ENCODE measurements around the gene CAMK2A.

DNA sequence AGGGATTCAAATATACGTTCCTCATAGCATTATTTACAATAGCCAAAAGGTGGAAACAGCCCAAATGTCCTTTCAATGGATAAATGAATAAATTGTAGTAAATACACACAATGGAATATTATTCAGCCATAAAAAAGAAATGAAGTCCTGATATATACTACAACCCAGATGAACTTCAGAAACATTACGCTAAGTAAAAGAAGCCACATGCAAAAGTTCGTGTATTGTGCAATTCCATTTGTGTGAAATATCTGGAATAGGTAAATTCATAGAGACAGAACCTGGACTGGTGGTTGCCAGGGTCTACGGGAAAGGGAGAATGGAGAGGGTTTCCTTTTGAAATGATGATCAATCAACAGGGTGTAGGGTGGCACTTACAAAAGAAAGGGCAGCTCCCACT is 25.7 kb upstream of the CAMK2A start:
- no peak for TF ChIP-seq NFE2L2 (IDR thresholded peaks at IDR 0.05; ENCODE audit: low read depth, low read length)
- TF ChIP-seq POLR2A (IDR thresholded peaks at IDR 0.05; ENCODE audit: low read depth, low read length): no peak
- TF ChIP-seq CHD1 (IDR thresholded peaks at IDR 0.05; ENCODE audit: low read depth, low read length): no peak
- TF ChIP-seq, protein P1, sequence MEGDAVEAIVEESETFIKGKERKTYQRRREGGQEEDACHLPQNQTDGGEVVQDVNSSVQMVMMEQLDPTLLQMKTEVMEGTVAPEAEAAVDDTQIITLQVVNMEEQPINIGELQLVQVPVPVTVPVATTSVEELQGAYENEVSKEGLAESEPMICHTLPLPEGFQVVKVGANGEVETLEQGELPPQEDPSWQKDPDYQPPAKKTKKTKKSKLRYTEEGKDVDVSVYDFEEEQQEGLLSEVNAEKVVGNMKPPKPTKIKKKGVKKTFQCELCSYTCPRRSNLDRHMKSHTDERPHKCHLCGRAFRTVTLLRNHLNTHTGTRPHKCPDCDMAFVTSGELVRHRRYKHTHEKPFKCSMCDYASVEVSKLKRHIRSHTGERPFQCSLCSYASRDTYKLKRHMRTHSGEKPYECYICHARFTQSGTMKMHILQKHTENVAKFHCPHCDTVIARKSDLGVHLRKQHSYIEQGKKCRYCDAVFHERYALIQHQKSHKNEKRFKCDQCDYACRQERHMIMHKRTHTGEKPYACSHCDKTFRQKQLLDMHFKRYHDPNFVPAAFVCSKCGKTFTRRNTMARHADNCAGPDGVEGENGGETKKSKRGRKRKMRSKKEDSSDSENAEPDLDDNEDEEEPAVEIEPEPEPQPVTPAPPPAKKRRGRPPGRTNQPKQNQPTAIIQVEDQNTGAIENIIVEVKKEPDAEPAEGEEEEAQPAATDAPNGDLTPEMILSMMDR (conservative IDR thresholded peaks at IDR 0.05; ENCODE audit: low read depth, low read length): no peak
- TF ChIP-seq SMC3 (IDR thresholded peaks at IDR 0.05; ENCODE audit: low read depth, low read length): no peak
- no peak for TF ChIP-seq MXI1 (IDR thresholded peaks at IDR 0.05; ENCODE audit: borderline replicate concordance, low read depth, low read length)
- TF ChIP-seq, protein P2, sequence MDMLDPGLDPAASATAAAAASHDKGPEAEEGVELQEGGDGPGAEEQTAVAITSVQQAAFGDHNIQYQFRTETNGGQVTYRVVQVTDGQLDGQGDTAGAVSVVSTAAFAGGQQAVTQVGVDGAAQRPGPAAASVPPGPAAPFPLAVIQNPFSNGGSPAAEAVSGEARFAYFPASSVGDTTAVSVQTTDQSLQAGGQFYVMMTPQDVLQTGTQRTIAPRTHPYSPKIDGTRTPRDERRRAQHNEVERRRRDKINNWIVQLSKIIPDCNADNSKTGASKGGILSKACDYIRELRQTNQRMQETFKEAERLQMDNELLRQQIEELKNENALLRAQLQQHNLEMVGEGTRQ (IDR thresholded peaks at IDR 0.05; ENCODE audit: low read depth, low read length): no peak
- TF ChIP-seq BHLHE40 (IDR thresholded peaks at IDR 0.05; ENCODE audit: low read depth, low read length): no peak

All from IMR-90 (cell line).